GM12873 (cell line): Measurements from ENCODE around the gene HS3ST2.

ENCODE experiments used
- TF ChIP-seq, protein P1 (sequence below): IDR thresholded peaks from 2 replicates; pipeline ENCODE4 v1.5.1; 2012; ENCODE audit warnings: low read depth, mild to moderate bottlenecking, moderate library complexity, low read length, control low read depth; ENCODE audit not compliant: insufficient read depth; ENCODE audit errors: missing control alignments

HS3ST2 gene

DNA sequence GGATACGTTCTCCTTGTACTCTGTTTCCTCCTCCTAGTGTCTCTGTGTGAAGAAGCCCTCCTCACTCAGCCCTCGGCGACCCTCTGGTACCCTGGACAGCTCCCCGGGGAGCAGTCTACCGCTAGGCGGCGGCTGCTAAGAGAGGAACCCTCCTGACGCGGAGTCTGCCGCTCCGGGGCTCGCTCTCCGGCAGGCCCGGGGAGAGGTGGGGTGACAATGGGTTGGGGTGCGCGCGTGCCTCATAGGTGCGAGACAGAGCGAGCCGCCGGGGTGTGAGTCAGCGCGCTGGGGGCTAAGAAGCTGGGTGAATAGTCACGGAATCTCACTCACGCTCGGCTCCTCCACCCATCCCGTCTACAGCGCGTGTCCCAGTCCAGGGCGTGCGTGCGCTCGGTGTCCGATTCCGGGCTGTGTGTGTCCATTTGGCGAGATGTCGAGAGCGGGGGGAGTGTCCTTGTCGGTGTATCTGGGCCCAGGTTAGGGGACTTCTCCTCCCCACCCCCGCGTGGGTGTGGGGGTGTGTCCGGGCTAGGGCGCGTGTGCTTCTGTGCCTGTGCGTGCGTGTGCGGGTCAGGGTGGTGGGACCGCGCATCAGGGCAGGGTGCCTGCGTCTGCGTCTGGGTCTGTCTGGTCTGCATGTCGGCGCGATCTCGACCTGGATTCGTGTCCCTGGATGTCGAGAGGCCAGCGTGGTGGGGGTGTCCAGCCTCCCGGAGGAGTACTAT is 577 bp upstream of the HS3ST2 start:
- TF ChIP-seq, protein P1, sequence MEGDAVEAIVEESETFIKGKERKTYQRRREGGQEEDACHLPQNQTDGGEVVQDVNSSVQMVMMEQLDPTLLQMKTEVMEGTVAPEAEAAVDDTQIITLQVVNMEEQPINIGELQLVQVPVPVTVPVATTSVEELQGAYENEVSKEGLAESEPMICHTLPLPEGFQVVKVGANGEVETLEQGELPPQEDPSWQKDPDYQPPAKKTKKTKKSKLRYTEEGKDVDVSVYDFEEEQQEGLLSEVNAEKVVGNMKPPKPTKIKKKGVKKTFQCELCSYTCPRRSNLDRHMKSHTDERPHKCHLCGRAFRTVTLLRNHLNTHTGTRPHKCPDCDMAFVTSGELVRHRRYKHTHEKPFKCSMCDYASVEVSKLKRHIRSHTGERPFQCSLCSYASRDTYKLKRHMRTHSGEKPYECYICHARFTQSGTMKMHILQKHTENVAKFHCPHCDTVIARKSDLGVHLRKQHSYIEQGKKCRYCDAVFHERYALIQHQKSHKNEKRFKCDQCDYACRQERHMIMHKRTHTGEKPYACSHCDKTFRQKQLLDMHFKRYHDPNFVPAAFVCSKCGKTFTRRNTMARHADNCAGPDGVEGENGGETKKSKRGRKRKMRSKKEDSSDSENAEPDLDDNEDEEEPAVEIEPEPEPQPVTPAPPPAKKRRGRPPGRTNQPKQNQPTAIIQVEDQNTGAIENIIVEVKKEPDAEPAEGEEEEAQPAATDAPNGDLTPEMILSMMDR, result peak; percentile 48

DNA sequence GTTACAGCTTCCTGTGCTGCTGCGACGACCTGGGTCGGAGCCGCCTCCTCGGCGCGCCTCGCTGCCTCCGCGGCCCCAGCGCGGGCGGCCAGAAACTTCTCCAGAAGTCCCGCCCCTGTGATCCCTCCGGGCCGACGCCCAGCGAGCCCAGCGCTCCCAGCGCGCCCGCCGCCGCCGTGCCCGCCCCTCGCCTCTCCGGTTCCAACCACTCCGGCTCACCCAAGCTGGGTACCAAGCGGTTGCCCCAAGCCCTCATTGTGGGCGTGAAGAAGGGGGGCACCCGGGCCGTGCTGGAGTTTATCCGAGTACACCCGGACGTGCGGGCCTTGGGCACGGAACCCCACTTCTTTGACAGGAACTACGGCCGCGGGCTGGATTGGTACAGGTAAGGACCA is 746 bp downstream of the HS3ST2 start:
- TF ChIP-seq, protein P1, result no peak

DNA sequence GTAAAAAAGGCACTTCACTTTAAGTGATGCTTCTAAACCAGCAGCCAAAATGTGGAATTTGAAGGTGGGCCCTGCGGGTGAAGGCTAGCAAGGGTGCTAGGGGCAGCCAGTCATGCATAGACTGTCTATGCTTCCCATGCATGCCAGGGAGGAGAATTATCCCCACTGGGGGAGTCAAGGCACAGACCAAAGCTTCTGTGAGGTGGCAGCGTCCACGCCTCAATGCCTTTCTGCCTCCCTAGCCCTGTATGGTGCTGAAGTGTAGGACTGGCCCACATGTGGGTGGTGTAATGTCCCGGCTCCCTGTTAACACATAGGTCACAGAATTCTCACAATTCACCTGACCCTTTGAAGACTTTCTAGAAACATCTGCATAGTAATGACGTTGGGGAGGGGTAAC is 1.9 kb downstream of the HS3ST2 start:
- TF ChIP-seq, protein P1, result no peak

DNA sequence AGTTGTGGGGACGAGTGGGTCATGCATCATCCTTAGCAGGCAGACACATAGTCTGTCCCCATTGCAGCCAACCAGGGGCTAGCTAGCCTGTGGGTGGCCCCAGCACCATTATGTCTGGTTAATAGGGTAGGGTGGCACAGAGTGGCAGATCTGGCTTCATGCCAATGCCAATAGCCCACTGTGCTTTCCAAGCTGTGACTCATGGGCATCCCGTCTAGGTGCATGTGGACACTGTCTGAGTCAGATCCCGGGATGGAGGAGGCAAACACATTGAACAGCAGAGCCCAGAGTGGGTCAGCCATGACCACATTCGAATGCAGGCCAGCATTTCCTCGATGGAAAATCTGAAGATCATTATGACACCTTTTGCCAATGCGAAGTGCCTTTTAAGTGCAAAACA is 2.5 kb downstream of the HS3ST2 start:
- TF ChIP-seq, protein P1, result no peak

DNA sequence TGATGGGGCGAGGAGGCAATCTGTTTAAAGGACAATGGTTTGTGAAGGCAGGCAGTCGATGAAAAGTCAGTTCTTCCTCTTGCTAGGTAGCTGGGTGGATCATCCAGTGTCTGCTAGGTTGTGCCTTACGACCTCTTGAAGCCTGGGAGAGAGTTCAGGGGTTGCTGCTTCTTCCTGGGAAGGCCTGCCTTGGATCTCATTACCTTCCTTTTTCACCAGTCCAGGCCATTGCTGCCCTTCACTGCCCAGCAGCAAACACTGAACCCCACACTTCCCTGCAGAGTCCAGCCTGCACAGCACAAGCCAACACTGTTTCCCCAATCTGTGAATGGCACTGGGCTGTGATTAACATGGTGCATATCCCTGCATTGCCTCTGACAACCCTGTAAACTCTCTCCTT is 24.7 kb downstream of the HS3ST2 start:
- TF ChIP-seq, protein P1, result no peak

DNA sequence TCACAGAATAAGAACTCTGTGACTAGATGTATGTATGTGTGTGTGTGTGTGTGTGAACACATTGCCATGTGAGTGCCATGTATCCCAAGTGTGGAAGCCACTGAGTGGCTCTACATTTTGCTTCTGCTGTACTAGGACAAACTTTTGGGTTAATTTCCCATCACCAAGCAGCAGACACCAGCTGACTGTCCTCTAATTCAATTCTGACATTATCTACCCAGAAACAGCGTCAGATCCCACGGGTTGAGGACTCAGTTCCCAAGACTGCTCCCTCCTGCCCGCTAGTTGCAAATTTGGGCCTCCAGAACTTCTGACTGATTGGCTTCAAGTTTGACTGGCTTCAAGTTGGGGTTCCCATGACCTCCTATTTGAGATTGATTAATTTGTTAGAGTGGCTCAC is 29.2 kb downstream of the HS3ST2 start:
- TF ChIP-seq, protein P1, result no peak

DNA sequence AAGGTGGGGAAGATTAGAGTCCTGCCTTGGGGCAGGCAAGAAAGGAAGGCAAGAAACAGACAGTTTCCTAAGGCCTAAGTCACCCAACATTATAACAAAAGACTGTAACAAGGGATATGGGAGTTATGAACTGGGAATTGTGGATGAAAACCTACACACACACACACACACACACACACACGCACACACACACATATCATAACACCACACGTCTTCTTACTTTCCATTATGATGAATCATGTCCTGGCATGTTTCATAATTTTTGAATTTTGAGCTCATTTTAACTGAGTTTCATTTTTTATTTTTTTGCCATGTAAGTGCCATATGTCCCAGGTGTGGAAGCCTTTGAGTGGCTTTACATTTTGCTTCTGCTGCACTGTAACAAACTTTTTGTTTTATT is 29.9 kb downstream of the HS3ST2 start:
- TF ChIP-seq, protein P1, result no peak

DNA sequence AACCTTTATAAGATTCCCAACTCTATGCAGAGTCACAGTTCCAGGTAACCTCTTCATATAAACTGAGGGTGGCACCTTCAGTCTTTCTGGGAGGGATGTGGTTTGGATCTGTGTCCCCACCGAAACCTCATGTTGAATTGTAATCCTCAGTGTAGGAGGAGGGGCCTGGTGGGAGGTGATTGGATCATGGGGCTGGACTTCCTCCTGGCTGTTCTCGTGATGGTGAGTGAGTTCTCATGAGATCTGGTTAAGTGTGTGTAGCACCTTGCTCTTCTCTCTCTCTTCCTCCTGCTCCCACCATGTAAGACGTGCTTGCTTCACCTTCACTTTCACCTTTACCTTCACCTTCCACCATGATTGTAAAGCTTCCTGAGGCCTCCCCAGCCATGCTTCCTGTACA is 30.5 kb downstream of the HS3ST2 start:
- TF ChIP-seq, protein P1, result no peak
